Trophoblast cell (in vitro differentiated cells and primary cell): ENCODE data around the gene APOA5.
A peak's percentile ranks its signal among the peaks of the same experiment; 100 is the strongest.

Source experiments
- DNase-seq, 2 donors: peaks; one replicate each; pipeline ENCODE4 v3.0.0-alpha.2; 2016
- H2AFZ ChIP-seq: 2 replicates; pipeline ENCODE4 v1.6.1; 2013; ENCODE audit warnings: low read length, moderate library complexity, mild to moderate bottlenecking; ENCODE audit not compliant: insufficient read depth, poor library complexity
- H2AK5ac ChIP-seq: 2 replicates; pipeline ENCODE4 v1.6.1; 2013; ENCODE audit warnings: mild to moderate bottlenecking, low read length
- H2BK120ac ChIP-seq: 2 replicates; pipeline ENCODE4 v1.6.1; 2013; ENCODE audit warnings: low read length, mild to moderate bottlenecking, moderate library complexity; ENCODE audit not compliant: insufficient read depth, poor library complexity
- H2BK12ac ChIP-seq: 2 replicates; pipeline ENCODE4 v1.6.1; 2013; ENCODE audit warnings: mild to moderate bottlenecking, low read length, moderate library complexity
- H2BK5ac ChIP-seq: 2 replicates; pipeline ENCODE4 v1.6.1; 2013; ENCODE audit warnings: low read length, low read depth, moderate library complexity, mild to moderate bottlenecking; ENCODE audit not compliant: poor library complexity
- H3K14ac ChIP-seq: 2 replicates; pipeline ENCODE4 v1.6.1; 2013; ENCODE audit warnings: mild to moderate bottlenecking, low read length
- H3K18ac ChIP-seq: 2 replicates; pipeline ENCODE4 v1.6.1; 2013; ENCODE audit warnings: mild to moderate bottlenecking, low read length
- H3K23ac ChIP-seq: 2 replicates; pipeline ENCODE4 v1.6.1; 2013; ENCODE audit warnings: low read length
- H3K27ac ChIP-seq: 2 replicates; pipeline ENCODE4 v1.5.1; 2013; ENCODE audit warnings: low read depth, mild to moderate bottlenecking, inconsistent platforms, low read length, moderate library complexity
- H3K27me3 ChIP-seq: 2 replicates; pipeline ENCODE4 v1.6.1; 2013; ENCODE audit warnings: inconsistent platforms, mild to moderate bottlenecking, low read length, moderate library complexity; ENCODE audit not compliant: insufficient read depth
- H3K36me3 ChIP-seq, 2 experiments: 1 replicate in 1 of 2; 2 replicates in 1 of 2; pipeline ENCODE4 v1.6.1; 2013; ENCODE audit warnings: low read length in 2 of 2, mild to moderate bottlenecking in 2 of 2, moderate library complexity in 1 of 2; ENCODE audit not compliant: insufficient read depth in 2 of 2, control insufficient read depth in 1 of 2
- H3K4ac ChIP-seq: 2 replicates; pipeline ENCODE4 v1.6.1; 2013; ENCODE audit warnings: low read depth, mild to moderate bottlenecking, low read length, moderate library complexity
- H3K4me1 ChIP-seq, 2 experiments: 1 replicate in 1 of 2; 2 replicates in 1 of 2; pipeline ENCODE4 v1.6.1; 2013; ENCODE audit warnings: low read length in 2 of 2, mild to moderate bottlenecking in 2 of 2, moderate library complexity in 1 of 2; ENCODE audit not compliant: insufficient read depth in 2 of 2, control insufficient read depth in 1 of 2
- H3K4me2 ChIP-seq: 2 replicates; pipeline ENCODE4 v1.6.1; 2013; ENCODE audit warnings: inconsistent platforms, mild to moderate bottlenecking, low read length, moderate library complexity
- H3K4me3 ChIP-seq: 2 replicates; pipeline ENCODE4 v1.5.1; 2013; ENCODE audit warnings: mild to moderate bottlenecking, low read depth, low read length, inconsistent platforms
- H3K79me1 ChIP-seq: one replicate; pipeline ENCODE4 v1.6.1; 2013; ENCODE audit warnings: low read length
- H3K79me2 ChIP-seq: 2 replicates; pipeline ENCODE4 v1.6.1; 2013; ENCODE audit warnings: low read length, mild to moderate bottlenecking; ENCODE audit not compliant: control insufficient read depth, insufficient read depth, poor library complexity
- H3K9ac ChIP-seq: 2 replicates; pipeline ENCODE4 v1.6.1; 2013; ENCODE audit warnings: mild to moderate bottlenecking, low read length
- H3K9me3 ChIP-seq: 2 replicates; pipeline ENCODE4 v1.6.1; 2013; ENCODE audit warnings: low read depth, mild to moderate bottlenecking, control low read depth, inconsistent platforms, low read length; ENCODE audit not compliant: insufficient read depth
- H4K12ac ChIP-seq: 2 replicates; pipeline ENCODE4 v1.6.1; 2013; ENCODE audit warnings: low read depth, mild to moderate bottlenecking, low read length, moderate library complexity
- H4K8ac ChIP-seq: 2 replicates; pipeline ENCODE4 v1.6.1; 2013; ENCODE audit warnings: low read depth, mild to moderate bottlenecking, low read length, moderate library complexity
- H4K91ac ChIP-seq: one replicate; pipeline ENCODE4 v1.6.1; 2013; ENCODE audit warnings: low read depth, mild to moderate bottlenecking, low read length, moderate library complexity
- WGBS: extraction: QIAGEN DNeasy Blood & Tissue Kit; methylation state at CpG from one replicate; pipeline ENCODE4 v1.1.7; 2013; ENCODE audit warnings: missing lambda C conversion rate; ENCODE audit not compliant: insufficient read length, insufficient coverage; ENCODE audit errors: extremely low coverage; 5-methylcytosine and 5-hydroxymethylcytosine counted together

The APOA5 gene

GRCh38 chr11:116786326-116786725, 5.4 kb downstream of the APOA5 start:
- Histone ChIP-seq H4K91ac (no peak overlapping the region), H2BK12ac (no peak overlapping the region), H3K79me2 (peaks cover 9% of the 10 kb centered on the region), H2AFZ (no peak overlapping the region), H3K4me1 (peaks cover 13 to 16% of the 10 kb centered on the region in 2 experiments), H3K4me3 (no peak overlapping the region), H3K4me2 (no peak overlapping the region), H3K9ac (no peak overlapping the region), H3K14ac (no peak overlapping the region), H3K27me3 (no peaks in the 10 kb centered on the region), H3K23ac (no peak overlapping the region), H3K36me3 (peaks cover 29 to 41% of the 10 kb centered on the region in 2 experiments), H3K18ac (no peak overlapping the region), H2BK120ac (no peak overlapping the region), H3K9me3 (peaks cover 2% of the 10 kb centered on the region), H3K27ac (no peak overlapping the region), H4K12ac (no peak overlapping the region), H3K79me1 (peaks cover 7% of the 10 kb centered on the region), H2AK5ac (no peak overlapping the region), H4K8ac (no peak overlapping the region), H2BK5ac (no peak overlapping the region), H3K4ac (no peak overlapping the region)
- no CpG with 5 or more reads among the region's 2 CpGs for WGBS
- no peak for DNase-seq

- Histone ChIP-seq H4K8ac (no peak overlapping the region), H3K27ac (no peak overlapping the region), H2BK12ac (no peak overlapping the region), H3K4ac (no peak overlapping the region), H2AK5ac (no peak overlapping the region), H4K12ac (no peak overlapping the region), H3K9ac (no peak overlapping the region), H3K4me3 (no peak overlapping the region), H3K4me2 (no peak overlapping the region), H3K14ac (no peak overlapping the region), H3K27me3 (no peaks in the 10 kb centered on the region), H3K23ac (no peak overlapping the region), H4K91ac (no peak overlapping the region), H2BK120ac (no peak overlapping the region), H2BK5ac (no peak overlapping the region), H3K36me3 (peaks cover 34 to 55% of the 10 kb centered on the region in 2 experiments), H2AFZ (no peak overlapping the region), H3K9me3 (peaks cover 2% of the 10 kb centered on the region), H3K4me1 (peaks cover 4% of the 10 kb centered on the region in 2 experiments), H3K79me1 (peaks cover 2% of the 10 kb centered on the region), H3K18ac (no peak overlapping the region), H3K79me2 (peaks cover 5% of the 10 kb centered on the region)
- no CpG with 5 or more reads among the region's 4 CpGs for WGBS
- DNase-seq, result peak in 1 of 2 donors; percentile 23
Measured at GRCh38 chr11:116782728-116783127, 9.0 kb downstream of the APOA5 start.

GRCh38 chr11:116778556-116778955, 13.1 kb downstream of the APOA5 start:
- H3K18ac ChIP-seq, result no peak overlapping the region
- no peak overlapping the region for H3K4me3 ChIP-seq
- no peak overlapping the region for H3K4me2 ChIP-seq
- H3K79me1 ChIP-seq, result no peaks in the 10 kb centered on the region
- no peak for DNase-seq
- no peak overlapping the region for H4K91ac ChIP-seq
- H2AFZ ChIP-seq, result no peak overlapping the region
- no CpG with 5 or more reads among the region's 4 CpGs for WGBS
- H3K79me2 ChIP-seq, result no peaks in the 10 kb centered on the region
- H3K23ac ChIP-seq, result no peak overlapping the region
- no peak overlapping the region for H3K9ac ChIP-seq
- H3K4ac ChIP-seq, result no peak overlapping the region
- H4K8ac ChIP-seq, result no peak overlapping the region
- no peak overlapping the region for H4K12ac ChIP-seq
- H2BK5ac ChIP-seq, result no peak overlapping the region
- H3K27ac ChIP-seq, result no peak overlapping the region
- no peak overlapping the region for H2BK120ac ChIP-seq
- H3K9me3 ChIP-seq, result no peaks in the 10 kb centered on the region
- no peak overlapping the region for H2BK12ac ChIP-seq
- no peak overlapping the region for H2AK5ac ChIP-seq
- no peaks in the 10 kb centered on the region for H3K27me3 ChIP-seq
- H3K14ac ChIP-seq, result no peak overlapping the region
- H3K4me1 ChIP-seq, result no peaks in the 10 kb centered on the region
- peaks cover 20 to 37% of the 10 kb centered on the region in 2 experiments for H3K36me3 ChIP-seq

- Histone ChIP-seq H3K27me3 (no peaks in the 10 kb centered on the region), H3K79me1 (peaks cover 5% of the 10 kb centered on the region), H3K23ac (no peak overlapping the region), H2AK5ac (no peak overlapping the region), H3K9me3 (no peaks in the 10 kb centered on the region), H3K27ac (no peak overlapping the region), H2AFZ (no peak overlapping the region), H2BK120ac (no peak overlapping the region), H3K79me2 (peaks cover 5% of the 10 kb centered on the region), H3K36me3 (peaks cover 14 to 25% of the 10 kb centered on the region in 2 experiments), H4K8ac (no peak overlapping the region), H3K4ac (no peak overlapping the region), H3K9ac (no peak overlapping the region), H4K12ac (no peak overlapping the region), H2BK12ac (no peak overlapping the region), H3K18ac (no peak overlapping the region), H4K91ac (no peak overlapping the region), H3K4me3 (no peak overlapping the region), H3K4me1 (no peaks in the 10 kb centered on the region), H3K4me2 (no peak overlapping the region), H2BK5ac (no peak overlapping the region), H3K14ac (no peak overlapping the region)
- peak in 1 of 2 donors; percentile 54 for DNase-seq
- WGBS, result no CpG with 5 or more reads among the region's 7 CpGs
Measured at GRCh38 chr11:116777056-116777455, 14.6 kb downstream of the APOA5 start.
